ENCODE data around the gene TFRC. TPM values are rescaled to one million over a fixed set of nuclear protein-coding genes. Genes with fewer than 3 reads are reported as not detected.

The TFRC gene
- polyA plus RNA-seq (2013): 241 TPM

DNA sequence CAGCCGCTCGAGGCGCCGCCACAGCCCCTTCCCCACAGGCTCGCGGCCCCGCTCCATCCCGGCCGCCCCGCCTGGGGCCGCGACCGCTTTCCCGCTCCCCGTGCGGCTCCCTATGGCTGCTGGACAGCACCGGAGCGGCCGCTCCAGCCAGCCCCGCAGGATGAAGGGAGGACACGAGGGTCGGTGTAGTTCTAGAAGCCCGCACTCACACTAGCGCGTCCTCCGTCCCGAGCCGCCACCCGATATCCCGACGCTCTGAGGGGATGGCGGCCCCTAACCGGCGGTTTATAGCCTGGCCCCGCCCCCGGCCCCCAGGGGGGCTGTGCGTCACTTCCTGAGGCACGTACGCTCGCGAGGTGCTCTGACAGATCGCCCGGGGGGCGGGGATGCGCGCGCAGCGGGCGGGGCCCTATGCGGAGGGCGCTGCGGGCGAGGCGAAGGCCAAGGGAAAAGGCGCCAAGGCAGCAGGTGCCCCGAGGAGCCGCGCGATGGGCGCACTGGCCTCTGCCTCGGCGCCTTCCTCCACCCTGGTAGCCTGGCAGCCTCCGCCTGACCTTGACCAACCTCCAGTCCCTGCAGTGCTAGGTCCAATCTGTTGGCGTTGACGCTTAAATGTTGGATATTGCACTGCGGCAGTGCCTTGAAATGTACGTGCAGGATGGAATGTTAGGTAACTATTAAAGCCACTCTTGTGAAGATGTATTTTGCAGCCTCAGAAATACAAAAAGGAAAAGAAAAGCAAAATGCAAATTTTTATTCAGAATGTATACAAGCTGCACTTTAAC lies at the start of gene TFRC:
Gene TFRC, minus strand, starts transcription at position 257 of the 785 bp plus-strand sequence. CDS start 4,991 bp downstream, outside the sequence.
- CTCF ChIA-PET: interaction anchor here (1.3 to 15.0 kb wide), 5 partner anchors 10 to 110 kb away, joined by 3 to 542 read pairs (median 6); no protein-coding TSS in a partner anchor
- peak; percentile 95 to 97 (median 97) for DNase-seq

DNA sequence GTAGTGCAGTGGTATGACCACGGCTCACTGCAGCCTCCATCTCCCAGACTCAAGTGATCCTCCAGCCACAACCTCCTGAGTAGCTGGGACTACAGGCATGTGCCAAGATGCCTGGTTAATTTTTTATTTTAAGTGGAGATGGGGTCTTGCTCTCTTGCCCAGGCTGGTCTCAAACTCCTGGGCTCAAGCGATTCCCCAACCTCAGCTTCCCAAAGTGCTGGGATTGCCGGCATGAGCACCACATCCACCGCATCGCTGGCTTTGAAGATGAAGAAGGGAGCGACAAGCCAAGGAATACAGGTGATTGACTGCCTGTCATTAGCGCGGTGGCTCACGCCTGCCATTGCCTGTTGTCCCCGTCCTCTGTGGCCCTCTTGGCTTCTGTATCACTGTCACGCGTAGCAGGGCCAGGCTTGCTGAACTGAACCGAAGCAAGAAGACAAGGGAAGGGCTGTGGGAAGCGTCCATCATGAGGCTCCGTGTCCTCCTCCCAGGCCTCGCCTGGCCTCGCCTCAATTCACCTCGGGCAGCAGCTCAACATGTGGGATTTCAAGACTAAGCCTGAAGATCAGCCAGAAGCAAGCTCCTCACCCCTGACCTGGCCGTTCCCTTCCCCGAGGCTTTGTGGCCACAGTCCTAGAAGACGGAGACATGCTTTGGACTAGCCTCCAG lies 46.4 kb upstream of the TFRC start:
- 97% methylated on average over 20 of the region's 21 CpGs for WGBS (ENCODE audit: insufficient coverage)
- H3K9me3 ChIP-seq (ENCODE audit: control extremely low read depth in 1 of 5, control insufficient read depth in 4 of 5, insufficient read depth in 2 of 5, low read depth in 1 of 5, low read length in 4 of 5): peaks cover 0 to 4% (median 0%) of the 10 kb centered on the region in 5 experiments
- H3K36me3 ChIP-seq (ENCODE audit: control insufficient read depth in 4 of 4, insufficient read depth in 4 of 4, low read length in 3 of 4): no peaks in the 10 kb centered on the region
- H3K4me1 ChIP-seq (ENCODE audit: control extremely low read depth in 1 of 4, control insufficient read depth in 4 of 4, insufficient read depth in 4 of 4, low read length in 3 of 4): peaks cover 7 to 29% (median 26%) of the 10 kb centered on the region in 4 experiments
- peak overlapping the region in 1 of 2 experiments; percentile 78 for H3K27ac ChIP-seq (ENCODE audit: insufficient read depth in 1 of 2, low read depth in 1 of 2, low read length in 2 of 2, poor library complexity in 1 of 2, severe bottlenecking in 2 of 2)
- DNase-seq: no peak
- H3K4me3 ChIP-seq (ENCODE audit: control insufficient read depth in 1 of 7, extremely low read depth in 1 of 7, insufficient read depth in 4 of 7, low read depth in 2 of 7, low read length in 6 of 7): no peak overlapping the region
- CTCF ChIA-PET: interaction anchor here (0.9 to 1.6 kb wide), 5 partner anchors 54 to 69 kb away, joined by 3 to 5 read pairs (median 3); no protein-coding TSS in a partner anchor
- no peaks in the 10 kb centered on the region for H3K27me3 ChIP-seq (replicated peaks in 2 of 5; ENCODE audit: control insufficient read depth in 4 of 5, insufficient read depth in 5 of 5, low read length in 4 of 5)
- POLR2A ChIA-PET: interaction anchor here (0.7 kb wide), 1 partner anchor 10 kb away, joined by 4 read pairs; no protein-coding TSS in a partner anchor

More for the DNA sequence above, at the start of gene TFRC:
- Histone ChIP-seq H3K4me3 (ENCODE audit: control insufficient read depth in 1 of 7, extremely low read depth in 1 of 7, insufficient read depth in 4 of 7, low read depth in 2 of 7, low read length in 6 of 7) (peak within 1 kb of the TSS; percentile 84 to 99 (median 93)), H3K36me3 (ENCODE audit: control insufficient read depth in 4 of 4, insufficient read depth in 4 of 4, low read length in 3 of 4) (peaks cover 0 to 16% (median 2%) of the 10 kb centered on the region in 4 experiments), H3K4me1 (ENCODE audit: control extremely low read depth in 1 of 4, control insufficient read depth in 4 of 4, insufficient read depth in 4 of 4, low read length in 3 of 4) (peaks cover 15 to 44% (median 41%) of the 10 kb centered on the region in 4 experiments), H3K27me3 (replicated peaks in 2 of 5; ENCODE audit: control insufficient read depth in 4 of 5, insufficient read depth in 5 of 5, low read length in 4 of 5) (no peaks in the 10 kb centered on the region), H3K27ac (ENCODE audit: insufficient read depth in 1 of 2, low read depth in 1 of 2, low read length in 2 of 2, poor library complexity in 1 of 2, severe bottlenecking in 2 of 2) (peak within 1 kb of the TSS; percentile 86 to 95), H3K9me3 (ENCODE audit: control extremely low read depth in 1 of 5, control insufficient read depth in 4 of 5, insufficient read depth in 2 of 5, low read depth in 1 of 5, low read length in 4 of 5) (no peaks in the 10 kb centered on the region)
- POLR2A ChIA-PET: interaction anchor here (0.6 to 1.0 kb wide), 3 partner anchors 41 to 100 kb away, joined by 3 read pairs; no protein-coding TSS in a partner anchor
- 0% methylated on average over 49 of the region's 67 CpGs for WGBS (ENCODE audit: insufficient coverage)

DNA sequence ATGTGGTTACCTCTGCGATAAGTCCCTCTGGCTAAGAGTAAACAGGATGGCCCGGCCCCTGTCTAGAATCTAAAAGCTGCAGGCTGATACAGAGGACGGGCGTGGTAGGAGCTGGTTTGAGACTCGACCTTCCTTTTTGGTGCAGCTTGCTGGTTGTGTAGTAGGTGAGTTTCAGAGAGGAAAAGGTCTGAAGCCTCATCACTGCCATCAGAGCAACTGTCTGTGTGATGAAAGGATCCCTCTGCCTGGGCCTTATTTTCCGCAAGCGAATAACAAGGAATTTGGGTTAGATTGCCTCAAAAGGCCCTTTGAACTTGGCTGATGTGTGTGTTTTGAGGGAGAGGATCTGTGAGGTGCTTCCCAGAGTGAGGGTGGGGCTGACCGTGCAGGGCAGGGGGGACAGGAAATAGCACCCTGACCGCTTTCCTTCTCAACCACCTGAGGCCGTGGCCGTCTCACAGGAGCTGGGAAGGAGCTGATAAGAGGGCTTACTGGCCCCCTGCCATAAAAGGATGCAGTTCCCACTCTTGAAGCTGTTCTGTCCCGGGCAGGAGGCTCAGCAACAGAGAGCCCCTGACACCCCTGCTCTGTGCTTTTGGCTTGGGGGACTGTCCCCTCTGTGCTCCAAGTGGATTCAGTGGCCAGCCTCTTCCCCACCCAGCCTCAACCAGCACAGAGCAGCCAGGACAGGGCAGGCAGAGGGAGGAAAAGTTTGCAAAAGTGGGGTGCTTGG lies 45.6 kb upstream of the TFRC start:
- Histone ChIP-seq H3K4me1 (ENCODE audit: control extremely low read depth in 1 of 4, control insufficient read depth in 4 of 4, insufficient read depth in 4 of 4, low read length in 3 of 4) (peaks cover 15 to 37% (median 34%) of the 10 kb centered on the region in 4 experiments), H3K36me3 (ENCODE audit: control insufficient read depth in 4 of 4, insufficient read depth in 4 of 4, low read length in 3 of 4) (no peaks in the 10 kb centered on the region), H3K4me3 (ENCODE audit: control insufficient read depth in 1 of 7, extremely low read depth in 1 of 7, insufficient read depth in 4 of 7, low read depth in 2 of 7, low read length in 6 of 7) (peak overlapping the region in 2 of 7 experiments; percentile 20 to 31), H3K9me3 (ENCODE audit: control extremely low read depth in 1 of 5, control insufficient read depth in 4 of 5, insufficient read depth in 2 of 5, low read depth in 1 of 5, low read length in 4 of 5) (peaks cover 0 to 4% (median 0%) of the 10 kb centered on the region in 5 experiments), H3K27me3 (replicated peaks in 2 of 5; ENCODE audit: control insufficient read depth in 4 of 5, insufficient read depth in 5 of 5, low read length in 4 of 5) (no peaks in the 10 kb centered on the region), H3K27ac (ENCODE audit: insufficient read depth in 1 of 2, low read depth in 1 of 2, low read length in 2 of 2, poor library complexity in 1 of 2, severe bottlenecking in 2 of 2) (peak overlapping the region; percentile 52 to 78)
- DNase-seq: peak; percentile 64 to 80 (median 70)
- CTCF ChIA-PET: interaction anchor here (0.9 to 1.6 kb wide), 5 partner anchors 8 to 70 kb away, joined by 3 to 5 read pairs (median 3); no protein-coding TSS in a partner anchor
- POLR2A ChIA-PET: interaction anchor here (0.7 kb wide), 1 partner anchor 9 kb away, joined by 4 read pairs; no protein-coding TSS in a partner anchor
- 7% methylated on average over 9 of the region's 12 CpGs for WGBS (ENCODE audit: insufficient coverage)

DNA sequence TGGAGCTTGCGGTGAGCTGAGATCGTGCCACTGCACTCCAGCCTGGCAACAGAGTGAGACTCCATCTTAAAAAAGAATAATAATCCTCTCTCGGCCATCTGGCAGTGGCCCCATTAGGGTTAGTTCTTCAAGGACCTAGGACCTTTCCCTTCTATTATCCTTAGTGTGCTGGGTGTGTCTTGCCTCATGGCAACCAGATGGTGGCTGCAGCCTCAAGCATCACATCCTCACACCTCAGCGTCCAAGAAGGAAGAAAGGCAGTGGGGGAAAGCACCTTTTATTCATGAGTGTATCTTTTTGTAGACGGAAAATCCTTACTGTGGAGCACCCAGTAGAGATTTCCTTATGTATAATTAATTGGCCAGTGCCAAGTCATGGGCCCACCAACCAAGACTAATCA lies 42.7 kb upstream of the TFRC start:
- Histone ChIP-seq H3K27ac (ENCODE audit: insufficient read depth in 1 of 2, low read depth in 1 of 2, low read length in 2 of 2, poor library complexity in 1 of 2, severe bottlenecking in 2 of 2) (no peak overlapping the region), H3K4me3 (ENCODE audit: control insufficient read depth in 1 of 7, extremely low read depth in 1 of 7, insufficient read depth in 4 of 7, low read depth in 2 of 7, low read length in 6 of 7) (no peak overlapping the region), H3K9me3 (ENCODE audit: control extremely low read depth in 1 of 5, control insufficient read depth in 4 of 5, insufficient read depth in 2 of 5, low read depth in 1 of 5, low read length in 4 of 5) (no peaks in the 10 kb centered on the region), H3K27me3 (replicated peaks in 2 of 5; ENCODE audit: control insufficient read depth in 4 of 5, insufficient read depth in 5 of 5, low read length in 4 of 5) (no peaks in the 10 kb centered on the region), H3K4me1 (ENCODE audit: control extremely low read depth in 1 of 4, control insufficient read depth in 4 of 4, insufficient read depth in 4 of 4, low read length in 3 of 4) (peaks cover 31 to 64% (median 61%) of the 10 kb centered on the region in 4 experiments), H3K36me3 (ENCODE audit: control insufficient read depth in 4 of 4, insufficient read depth in 4 of 4, low read length in 3 of 4) (no peaks in the 10 kb centered on the region)
- no peak for DNase-seq
- CTCF ChIA-PET: interaction anchor here (0.8 to 1.1 kb wide), 2 partner anchors 51 to 72 kb away, joined by 3 read pairs; no protein-coding TSS in a partner anchor
- WGBS (ENCODE audit: insufficient coverage): 100% methylated on average over 4 of the region's 5 CpGs
- POLR2A ChIA-PET: interaction anchor here (1.2 kb wide), 1 partner anchor 35 kb away, joined by 3 read pairs; no protein-coding TSS in a partner anchor

DNA sequence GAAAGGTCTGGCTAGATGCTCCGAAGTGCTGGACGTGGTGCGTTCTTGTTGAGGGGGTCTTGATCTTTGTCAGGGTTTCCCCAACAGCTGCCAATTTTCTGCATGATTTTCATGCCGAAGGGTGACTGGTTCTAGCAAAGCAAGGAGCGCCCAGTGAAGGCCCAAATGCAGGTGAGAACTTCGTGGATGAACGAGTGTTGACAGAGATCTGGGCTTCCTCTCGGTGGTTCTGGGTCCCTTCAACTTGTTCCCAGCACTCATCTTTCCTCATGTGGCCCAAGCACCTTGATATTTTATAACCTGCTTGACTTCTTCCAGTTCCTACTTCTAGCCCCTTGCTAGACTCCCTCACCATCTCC lies 40.8 kb upstream of the TFRC start:
- Histone ChIP-seq H3K9me3 (ENCODE audit: control extremely low read depth in 1 of 5, control insufficient read depth in 4 of 5, insufficient read depth in 2 of 5, low read depth in 1 of 5, low read length in 4 of 5) (no peaks in the 10 kb centered on the region), H3K4me3 (ENCODE audit: control insufficient read depth in 1 of 7, extremely low read depth in 1 of 7, insufficient read depth in 4 of 7, low read depth in 2 of 7, low read length in 6 of 7) (peak overlapping the region in 2 of 7 experiments; percentile 38 to 45), H3K27me3 (replicated peaks in 2 of 5; ENCODE audit: control insufficient read depth in 4 of 5, insufficient read depth in 5 of 5, low read length in 4 of 5) (no peaks in the 10 kb centered on the region), H3K27ac (ENCODE audit: insufficient read depth in 1 of 2, low read depth in 1 of 2, low read length in 2 of 2, poor library complexity in 1 of 2, severe bottlenecking in 2 of 2) (peak overlapping the region; percentile 46 to 71), H3K36me3 (ENCODE audit: control insufficient read depth in 4 of 4, insufficient read depth in 4 of 4, low read length in 3 of 4) (no peaks in the 10 kb centered on the region), H3K4me1 (ENCODE audit: control extremely low read depth in 1 of 4, control insufficient read depth in 4 of 4, insufficient read depth in 4 of 4, low read length in 3 of 4) (peaks cover 40 to 70% (median 64%) of the 10 kb centered on the region in 4 experiments)
- no peak for DNase-seq
- WGBS (ENCODE audit: insufficient coverage): 84% methylated on average over 8 of the region's 8 CpGs
- ChIA-PET POLR2A (interaction anchor here (0.8 kb wide), 1 partner anchor 69 kb away, joined by 3 read pairs; no protein-coding TSS in a partner anchor), CTCF (interaction anchor here (0.9 to 2.3 kb wide), 5 partner anchors 12 to 74 kb away, joined by 3 to 8 read pairs (median 5); no protein-coding TSS in a partner anchor)

DNA sequence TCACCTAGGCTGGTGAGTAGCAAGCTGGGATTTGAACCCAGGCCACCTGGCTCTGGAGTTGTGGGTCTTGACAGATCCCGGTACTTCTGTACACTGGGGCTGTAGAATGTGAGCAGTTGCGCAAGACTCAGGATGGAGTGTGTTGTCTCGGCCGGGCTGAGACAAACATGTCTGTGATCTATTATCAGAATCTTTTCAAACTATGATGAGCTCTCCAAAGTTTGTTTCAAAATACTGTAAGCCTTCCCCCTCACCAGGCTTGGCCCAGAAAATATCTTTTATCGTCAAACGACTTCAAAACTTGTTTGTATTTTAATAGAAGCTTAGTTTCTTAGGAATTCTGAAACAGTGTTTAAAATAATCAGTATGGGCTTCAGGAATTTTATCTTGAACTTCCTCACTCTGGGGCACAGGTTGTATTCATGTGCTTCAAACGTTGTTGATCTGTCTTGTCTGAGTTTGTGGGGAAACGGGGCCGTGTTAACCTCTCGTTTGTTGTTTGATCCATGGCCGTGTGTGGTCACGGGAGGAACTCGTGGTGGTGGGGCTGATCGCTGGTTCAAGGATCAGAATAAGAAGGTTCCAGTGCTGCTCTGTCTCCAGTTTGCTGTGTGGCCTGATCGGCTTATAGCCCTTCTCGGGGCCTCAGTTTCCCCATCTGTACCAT lies 40.3 kb upstream of the TFRC start:
- Histone ChIP-seq H3K27me3 (replicated peaks in 2 of 5; ENCODE audit: control insufficient read depth in 4 of 5, insufficient read depth in 5 of 5, low read length in 4 of 5) (no peaks in the 10 kb centered on the region), H3K36me3 (ENCODE audit: control insufficient read depth in 4 of 4, insufficient read depth in 4 of 4, low read length in 3 of 4) (no peaks in the 10 kb centered on the region), H3K4me1 (ENCODE audit: control extremely low read depth in 1 of 4, control insufficient read depth in 4 of 4, insufficient read depth in 4 of 4, low read length in 3 of 4) (peaks cover 37 to 70% (median 63%) of the 10 kb centered on the region in 4 experiments), H3K4me3 (ENCODE audit: control insufficient read depth in 1 of 7, extremely low read depth in 1 of 7, insufficient read depth in 4 of 7, low read depth in 2 of 7, low read length in 6 of 7) (peak overlapping the region in 2 of 7 experiments; percentile 25 to 45), H3K27ac (ENCODE audit: insufficient read depth in 1 of 2, low read depth in 1 of 2, low read length in 2 of 2, poor library complexity in 1 of 2, severe bottlenecking in 2 of 2) (peak overlapping the region; percentile 46 to 71), H3K9me3 (ENCODE audit: control extremely low read depth in 1 of 5, control insufficient read depth in 4 of 5, insufficient read depth in 2 of 5, low read depth in 1 of 5, low read length in 4 of 5) (no peaks in the 10 kb centered on the region)
- WGBS (ENCODE audit: insufficient coverage): 42% methylated on average over 14 of the region's 16 CpGs
- POLR2A ChIA-PET: no interaction called here
- CTCF ChIA-PET: interaction anchor here (0.9 to 2.3 kb wide), 6 partner anchors 13 to 74 kb away, joined by 3 to 8 read pairs (median 4); no protein-coding TSS in a partner anchor
- DNase-seq: peak in 2 of 3 donors; percentile 45 to 55

All from common myeloid progenitor, CD34-positive (primary cell).